ENCODE data around the gene TACR1.
A peak's percentile ranks its signal among the peaks of the same experiment; 100 is the strongest.
"Not testable (repeated sequence)": the region's sequence is repeated elsewhere in the genome, so short reads cannot be mapped to it uniquely, and the experiment has no call there.

Gene TACR1

DNA sequence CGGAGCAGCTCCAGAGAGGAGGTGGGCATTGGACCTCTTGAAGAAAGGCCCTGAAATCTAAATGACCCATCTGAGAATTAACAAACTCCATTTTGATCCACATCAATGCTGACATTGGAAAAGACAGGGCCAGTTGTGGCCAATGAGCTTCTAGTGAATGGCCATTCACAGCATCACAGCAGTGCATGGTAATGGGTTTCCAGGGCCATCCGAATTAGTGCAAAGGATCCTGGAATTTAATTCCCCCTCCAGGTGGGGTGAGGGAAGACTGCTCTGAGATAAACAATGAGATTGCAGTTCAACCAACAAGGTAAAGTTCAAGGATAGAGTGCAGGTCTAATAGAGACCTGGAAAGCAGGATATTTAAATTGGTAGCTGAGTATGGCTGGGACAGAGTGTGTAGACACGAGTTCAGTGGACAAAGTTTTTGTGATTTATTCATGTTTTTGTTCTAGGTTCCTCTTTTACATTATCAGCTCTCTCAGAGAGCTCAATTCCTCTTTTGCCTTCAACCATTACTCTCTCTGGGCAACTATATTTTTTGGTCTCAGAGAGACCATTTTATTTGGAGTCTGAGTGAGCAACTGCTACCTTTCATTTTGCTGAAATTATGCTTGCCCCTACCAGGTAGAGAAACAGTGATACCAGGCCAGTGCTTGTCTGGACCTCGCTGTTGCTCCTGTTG lies 5.0 kb downstream of the TACR1 start:
- DNase-seq, result no peak

DNA sequence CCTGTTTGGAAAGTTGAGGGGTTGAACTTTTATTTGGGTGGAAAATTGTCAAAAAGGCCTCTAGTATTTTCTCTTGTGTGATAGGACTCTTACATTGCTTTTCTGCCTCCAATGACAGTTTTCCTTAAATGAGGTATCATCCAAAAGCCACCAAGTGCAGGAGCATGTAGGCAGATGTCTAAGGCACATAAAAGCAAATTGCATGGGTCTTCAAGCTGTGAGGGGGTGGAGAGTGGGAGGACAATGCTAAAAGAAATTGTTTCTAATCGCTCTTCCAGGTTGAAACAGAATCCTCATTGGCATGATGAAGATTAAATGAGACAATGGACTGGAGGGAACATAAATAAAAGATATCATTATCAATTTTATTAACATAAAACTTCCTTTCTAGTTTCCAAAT lies 6.8 kb downstream of the TACR1 start:
- DNase-seq, result no peak

DNA sequence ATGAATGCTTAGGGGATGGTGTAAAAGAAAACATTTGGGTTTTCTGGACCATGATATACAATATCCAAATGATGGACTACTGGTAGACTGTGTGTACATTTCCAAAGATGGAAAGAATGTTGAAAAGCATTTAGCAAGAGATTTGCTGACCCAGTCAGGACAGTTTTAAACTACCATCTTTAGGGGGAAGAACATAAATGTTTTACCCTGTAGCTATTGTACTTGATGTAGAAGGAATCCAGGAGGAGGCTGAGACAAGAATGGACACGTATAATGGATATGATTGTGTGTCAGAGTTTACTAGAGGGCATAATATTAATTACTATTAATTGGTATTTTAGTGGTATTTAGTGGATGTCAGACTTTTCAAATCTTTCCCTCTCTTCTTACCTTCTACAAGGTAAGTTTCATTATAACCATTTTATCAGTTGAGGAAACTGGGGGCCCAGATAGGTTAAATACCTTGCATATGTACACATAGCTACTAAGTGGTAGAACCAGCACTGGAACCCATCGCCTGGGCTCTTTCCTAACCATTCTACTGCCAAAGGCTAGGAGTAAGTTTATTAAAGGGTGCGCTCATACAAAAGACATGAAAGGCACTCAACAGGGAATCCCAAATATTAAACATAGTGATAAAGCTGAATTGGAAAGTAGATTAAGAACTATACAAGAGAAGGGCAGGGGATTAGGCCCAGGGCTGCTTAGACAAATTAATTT lies 8.9 kb downstream of the TACR1 start:
- no peak for DNase-seq

DNA sequence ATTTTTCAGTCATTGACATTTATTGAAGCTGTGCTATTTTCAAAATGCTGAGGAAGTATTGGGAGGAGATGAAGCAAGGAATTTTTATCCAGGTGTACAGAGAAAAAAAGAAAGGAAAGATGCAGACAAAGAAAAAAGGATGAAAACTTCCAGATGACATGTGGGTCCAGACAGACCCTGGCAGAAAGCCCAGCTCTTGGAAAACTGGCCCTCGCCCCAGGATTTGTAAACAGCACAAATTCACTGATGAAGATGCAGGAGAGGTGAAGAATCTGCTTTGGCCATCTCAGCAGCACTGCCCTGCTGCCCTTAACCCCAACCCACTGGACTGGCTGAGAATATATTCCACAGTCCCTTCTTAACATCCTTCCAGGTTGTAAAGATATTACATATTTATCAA lies 12.5 kb downstream of the TACR1 start:
- DNase-seq, result no peak

DNA sequence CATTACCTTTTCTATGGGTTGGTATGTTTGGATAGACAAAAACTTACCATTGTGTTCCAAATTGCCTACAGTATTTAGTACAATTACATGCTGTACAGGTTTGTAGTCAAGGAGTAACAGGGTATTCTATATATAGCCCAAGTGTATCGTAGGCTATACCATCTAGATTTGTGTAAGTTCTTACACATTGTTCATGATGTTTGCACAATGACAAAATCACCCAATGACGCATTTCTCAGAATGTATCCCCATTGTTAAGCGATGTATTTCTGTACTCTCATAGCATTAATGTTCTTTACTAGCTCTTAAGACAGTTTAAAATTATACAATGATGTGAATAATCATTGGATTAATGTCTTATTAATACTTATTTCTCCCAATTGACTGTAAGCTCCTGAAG lies 16.7 kb downstream of the TACR1 start:
- DNase-seq, result no peak

- no peak for DNase-seq
These were observed 18.8 kb downstream of the TACR1 start for GRCh38 chr2:75180476-75180875.

DNA sequence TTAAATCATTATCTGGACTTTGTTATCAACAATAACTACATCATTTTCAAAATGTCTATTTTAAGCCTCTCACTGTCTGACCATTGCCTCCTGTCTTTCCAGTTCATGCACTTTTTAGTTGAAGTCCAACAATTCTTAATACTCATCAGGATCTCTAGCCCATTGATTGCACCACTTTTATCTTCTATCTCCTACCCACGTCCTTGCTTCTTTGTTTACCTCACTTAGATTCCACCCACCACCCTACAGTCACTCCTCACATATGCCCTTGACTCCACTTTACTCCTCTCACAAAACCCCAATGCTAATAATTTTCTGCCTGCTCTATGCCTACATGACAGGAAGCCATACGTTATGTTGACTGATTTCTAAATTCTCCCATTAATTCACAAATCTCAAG lies 21.9 kb downstream of the TACR1 start:
- no peak for DNase-seq

DNA sequence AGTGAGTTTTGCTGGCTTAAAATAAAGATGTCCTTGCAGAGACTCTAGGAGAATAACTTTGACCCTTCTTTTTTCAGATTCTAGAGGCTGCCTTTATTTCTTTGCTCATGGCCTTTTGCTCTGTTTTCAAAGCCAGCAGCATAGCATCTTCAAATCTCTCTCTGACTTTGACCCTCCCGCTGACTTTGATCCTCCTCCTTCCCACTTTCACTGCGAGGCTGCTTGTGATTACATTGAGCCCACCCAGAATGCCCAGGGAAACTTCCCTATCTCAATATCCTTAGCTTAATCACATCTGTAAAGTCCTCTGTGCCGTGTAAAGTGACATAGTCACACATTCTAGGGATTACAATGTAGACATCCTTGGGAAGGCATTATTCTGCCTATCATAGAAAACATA lies 23.9 kb downstream of the TACR1 start:
- DNase-seq, result no peak

GRCh38 chr2:75174981-75175380 lies 24.3 kb downstream of the TACR1 start:
- DNase-seq, result no peak

DNA sequence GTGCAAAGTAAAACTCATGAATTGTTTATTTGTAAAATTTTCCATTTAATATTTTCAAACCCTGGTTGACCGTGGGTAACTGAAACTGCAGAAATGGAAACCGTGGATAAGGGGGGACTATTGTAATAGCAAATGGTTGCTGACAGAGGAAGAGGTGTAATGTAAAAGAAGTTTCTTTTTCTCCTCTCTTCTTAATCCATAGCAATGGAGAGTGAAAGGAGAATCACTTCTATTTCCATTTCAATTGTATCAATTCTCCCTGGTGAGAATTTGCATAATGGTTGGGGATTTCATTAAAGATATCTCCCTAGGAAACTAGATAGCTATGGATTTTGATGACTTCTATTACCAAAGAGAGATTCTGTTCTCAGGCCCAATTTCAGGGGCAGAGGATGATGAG lies 24.8 kb downstream of the TACR1 start:
- no peak for DNase-seq

DNA sequence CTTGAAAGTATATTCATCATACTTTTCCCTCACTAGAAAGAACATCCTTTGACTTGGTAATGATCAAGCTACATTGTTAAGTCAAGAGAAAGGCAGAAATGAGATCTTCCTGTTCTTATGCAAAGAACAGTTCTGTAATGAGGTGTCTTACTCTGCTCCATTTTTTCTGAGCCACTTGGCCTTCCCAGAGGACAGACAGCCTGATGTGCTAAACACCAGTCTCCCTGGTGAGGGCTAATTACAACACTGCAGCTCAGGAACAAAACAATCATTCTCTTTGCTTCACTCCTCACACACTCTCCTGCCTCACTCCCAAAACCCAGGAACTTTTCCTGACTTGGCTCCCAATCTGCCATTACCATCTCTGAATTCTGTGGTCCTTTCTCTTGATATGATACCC lies 25.6 kb downstream of the TACR1 start:
- no peak for DNase-seq

DNA sequence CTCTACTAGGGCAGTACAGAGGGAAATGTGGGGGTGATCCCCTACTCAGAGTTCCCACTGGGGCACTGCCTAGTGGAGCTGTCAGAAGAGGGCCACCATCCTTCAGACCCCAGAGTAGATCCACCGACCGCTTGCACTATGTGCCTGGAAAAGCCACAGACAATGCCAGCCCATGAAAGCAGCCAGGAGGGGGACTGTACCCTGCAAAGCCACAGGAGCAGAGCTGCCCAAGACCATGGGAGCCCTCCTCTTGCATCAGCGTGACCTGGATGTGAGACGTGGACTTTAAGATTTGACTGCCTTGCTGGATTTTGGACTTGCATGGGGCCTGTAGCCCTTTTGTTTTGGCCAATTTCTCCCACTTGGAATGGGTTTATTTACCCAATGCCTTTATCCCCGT lies 27.9 kb downstream of the TACR1 start:
- DNase-seq, result not testable (repeated sequence)

DNA sequence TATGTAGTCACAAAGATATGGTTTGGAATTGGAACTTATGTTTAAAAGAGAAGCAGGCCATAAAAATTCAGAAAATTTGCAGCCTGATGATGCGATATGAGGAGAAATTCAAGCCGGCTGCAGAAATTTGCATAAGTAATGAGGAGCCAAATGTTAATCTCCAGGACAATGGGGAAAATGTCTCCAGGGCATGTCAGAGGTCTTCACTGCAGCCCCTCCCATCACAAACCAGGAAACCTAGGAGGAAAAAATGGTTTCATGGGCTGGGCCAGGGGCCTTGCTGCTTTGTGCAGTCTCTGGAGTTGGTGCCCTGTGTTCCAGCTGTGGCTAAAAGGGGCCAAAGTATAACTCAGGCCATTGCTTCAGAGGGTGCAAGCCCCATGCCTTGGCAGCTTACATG lies 28.4 kb downstream of the TACR1 start:
- DNase-seq, result no peak

DNA sequence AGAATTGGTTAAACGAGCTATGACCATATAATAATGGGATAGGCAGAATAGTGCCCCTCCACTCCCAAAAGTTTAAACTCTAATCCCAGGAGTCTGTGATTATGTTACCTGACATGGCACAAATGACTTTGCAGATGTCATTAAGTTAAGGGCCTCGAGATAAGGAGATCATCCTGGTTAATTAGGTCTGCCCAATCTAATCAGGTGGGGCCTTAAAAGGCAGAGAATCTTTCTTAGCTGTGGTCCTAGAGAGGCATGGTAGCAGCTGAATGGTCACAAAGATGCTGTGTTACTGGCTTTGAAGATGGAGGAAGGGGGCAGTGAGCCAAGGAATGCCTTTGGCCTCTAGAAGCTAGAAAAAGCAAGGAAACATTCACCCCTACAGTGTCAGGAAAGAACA lies 31.1 kb downstream of the TACR1 start:
- DNase-seq, result no peak

- DNase-seq, result no peak
These were observed 32.8 kb downstream of the TACR1 start for GRCh38 chr2:75166491-75166890.

DNA sequence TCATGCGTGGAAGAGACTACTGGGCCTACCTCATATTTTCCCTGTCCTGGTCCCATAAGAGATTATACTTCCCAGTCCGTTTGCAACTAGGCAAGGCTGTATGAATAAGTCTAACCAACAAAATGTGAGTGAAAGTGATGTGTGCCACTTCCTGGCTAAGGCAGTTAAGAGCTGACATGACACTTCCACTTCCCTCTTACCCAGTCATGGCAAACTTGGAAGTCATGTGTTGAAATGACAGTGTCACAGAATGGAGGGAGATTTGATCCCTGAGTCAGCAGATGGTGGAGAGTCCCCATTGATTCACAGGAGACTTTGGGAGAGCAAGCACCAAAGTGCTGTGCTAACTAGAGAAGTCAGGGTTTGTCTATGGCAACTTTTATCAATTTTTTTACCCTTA lies 36.4 kb downstream of the TACR1 start:
- no peak for DNase-seq

DNA sequence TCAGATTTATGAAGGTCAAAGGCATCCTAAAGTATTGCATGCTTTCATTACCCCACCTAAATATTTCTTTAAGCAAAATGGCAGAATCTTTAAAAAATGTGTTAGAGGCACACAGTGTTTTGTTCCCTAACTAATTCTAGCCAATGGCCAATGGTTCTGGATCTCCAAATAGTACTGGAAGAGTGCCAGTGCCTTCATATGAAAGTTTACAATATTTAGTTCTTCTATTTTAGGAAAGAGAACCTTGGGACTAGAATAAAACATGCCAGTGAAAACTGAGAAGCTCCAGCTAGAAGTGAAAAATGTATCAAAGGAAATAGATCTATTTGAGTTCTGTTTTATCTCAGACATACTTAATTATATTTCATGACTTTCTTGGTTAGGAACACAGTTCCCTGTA lies 37.1 kb downstream of the TACR1 start:
- no peak for DNase-seq

DNA sequence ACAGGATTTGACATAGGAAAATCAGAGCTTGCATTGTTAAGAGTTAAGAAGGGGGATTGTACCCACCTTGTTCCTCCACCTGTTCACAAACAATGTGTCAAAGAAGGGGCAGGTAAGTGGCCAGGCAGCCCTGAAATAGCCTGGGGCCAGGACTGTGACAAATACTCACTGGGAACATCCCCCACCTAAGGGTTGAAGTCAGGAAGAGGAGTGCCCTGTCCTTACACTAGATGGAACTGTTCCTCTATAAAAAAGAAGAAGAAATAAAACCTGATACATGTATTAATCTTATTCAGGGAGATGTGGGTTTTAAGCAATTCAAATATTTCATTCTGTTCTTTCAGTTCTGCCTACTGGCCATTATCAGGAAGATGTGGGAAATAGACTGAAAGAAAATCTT lies 41.9 kb downstream of the TACR1 start:
- DNase-seq, result no peak

- peak; percentile 58 for DNase-seq
These were observed 44.2 kb downstream of the TACR1 start for GRCh38 chr2:75155115-75155514.

- no peak for DNase-seq
These were observed 46.1 kb downstream of the TACR1 start for GRCh38 chr2:75153221-75153620.

- DNase-seq, result not testable (repeated sequence)
These were observed 47.1 kb downstream of the TACR1 start for GRCh38 chr2:75152243-75152642.

- not testable (repeated sequence) for DNase-seq
These were observed 51.4 kb downstream of the TACR1 start for GRCh38 chr2:75147884-75148283.

GRCh38 chr2:75146606-75147332 lies 52.6 kb downstream of the TACR1 start:
- DNase-seq, result peak; percentile 36

DNA sequence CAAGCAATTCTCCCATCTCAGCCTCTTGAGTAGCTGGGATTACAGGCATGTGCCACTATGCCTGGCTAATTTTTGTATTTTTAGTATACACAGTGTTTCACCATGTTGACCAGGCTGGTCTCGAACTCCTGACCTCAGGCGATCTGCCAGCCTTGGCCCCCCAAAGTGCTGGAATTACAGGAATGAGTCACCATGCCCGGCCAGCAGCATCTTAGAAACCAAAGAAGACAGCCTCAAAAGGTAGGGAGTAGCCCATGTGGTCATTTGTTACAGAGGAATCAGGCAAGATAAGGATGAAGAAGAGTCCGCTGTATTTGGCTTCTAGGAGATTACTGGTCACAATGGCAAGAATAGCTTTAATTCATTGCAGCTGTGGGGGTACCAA lies 53.1 kb downstream of the TACR1 start:
- DNase-seq, result not testable (repeated sequence)

Measured in fibroblast of skin of right biceps (primary cell).